CMK (cell line): ENCODE data around the gene RPE65.
"Not testable (repeated sequence)": the region's sequence is repeated elsewhere in the genome, so short reads cannot be mapped to it uniquely, and the experiment has no call there.

Source experiments
- DNase-seq: peaks from one replicate; pipeline ENCODE4 v3.0.0-alpha.2; 2010; ENCODE audit warnings: low read depth

Gene RPE65

GRCh38 chr1:68453060-68453670, 3.4 kb upstream of the RPE65 start:
- no peak for DNase-seq

GRCh38 chr1:68448365-68448764, 1.4 kb downstream of the RPE65 start:
- no peak for DNase-seq

- DNase-seq, result no peak
Measured at GRCh38 chr1:68445709-68446108, 4.0 kb downstream of the RPE65 start.

- peak; percentile 8 for DNase-seq
Measured at GRCh38 chr1:68442822-68443556, 6.8 kb downstream of the RPE65 start.

- DNase-seq, result no peak
Measured at GRCh38 chr1:68442006-68442405, 7.7 kb downstream of the RPE65 start.

GRCh38 chr1:68438310-68438709, 11.4 kb downstream of the RPE65 start:
- DNase-seq, result no peak

- no peak for DNase-seq
Measured at GRCh38 chr1:68433395-68433794, 16.4 kb downstream of the RPE65 start.

- no peak for DNase-seq
Measured at GRCh38 chr1:68431076-68431475, 18.7 kb downstream of the RPE65 start.

GRCh38 chr1:68429233-68429808, 20.4 kb downstream of the RPE65 start:
- no peak for DNase-seq

- no peak for DNase-seq
Measured at GRCh38 chr1:68426594-68426993, 23.2 kb downstream of the RPE65 start.

- DNase-seq, result no peak
Measured at GRCh38 chr1:68421350-68421749, 28.4 kb downstream of the RPE65 start.

- no peak for DNase-seq
Measured at GRCh38 chr1:68409426-68409825, 40.3 kb downstream of the RPE65 start.

- no peak for DNase-seq
Measured at GRCh38 chr1:68401506-68401905, 48.2 kb downstream of the RPE65 start.

GRCh38 chr1:68395575-68395974, 54.2 kb downstream of the RPE65 start:
- not testable (repeated sequence) for DNase-seq

- not testable (repeated sequence) for DNase-seq
Measured at GRCh38 chr1:68392474-68392873, 57.3 kb downstream of the RPE65 start.

- DNase-seq, result not testable (repeated sequence)
Measured at GRCh38 chr1:68385798-68386524, 63.8 kb downstream of the RPE65 start.

- no peak for DNase-seq
Measured at GRCh38 chr1:68384872-68385411, 64.8 kb downstream of the RPE65 start.

GRCh38 chr1:68384321-68384813, 65.4 kb downstream of the RPE65 start:
- DNase-seq, result no peak

GRCh38 chr1:68383092-68383491, 66.7 kb downstream of the RPE65 start:
- no peak for DNase-seq

- no peak for DNase-seq
Measured at GRCh38 chr1:68379085-68379478, 70.7 kb downstream of the RPE65 start.
